Thyroid gland (tissue), 4 donors: Measurements from ENCODE around the gene KCNMB2. TPM values are rescaled to one million over a fixed set of nuclear protein-coding genes. Genes with fewer than 3 reads are reported as not detected.
"Not testable (repeated sequence)": the region's sequence is repeated elsewhere in the genome, so short reads cannot be mapped to it uniquely, and the experiment has no call there.

ENCODE experiments used
- DNase-seq, 2 donors: peaks; one replicate each; pipeline ENCODE4 v3.0.0-alpha.2; 2019
- H3K27ac ChIP-seq, 3 donors: fragments of 200-600 bp; sonication (generic); 1 replicate in 2 of 3; 2 replicates in 1 of 3; pipeline ENCODE4 v1.5.1; 2016 to 2019; ENCODE audit warnings: mild to moderate bottlenecking in 1 of 3, moderate library complexity in 1 of 3
- H3K27me3 ChIP-seq: fragments of 200-600 bp; sonication (generic); one replicate; pipeline ENCODE4 v1.5.1; 2019
- H3K36me3 ChIP-seq, 2 donors: fragments of 200-600 bp; sonication (generic); one replicate each; pipeline ENCODE4 v1.5.1; 2016 to 2019
- H3K4me1 ChIP-seq, 2 donors: fragments of 200-600 bp; sonication (generic); one replicate each; pipeline ENCODE4 v1.5.1; 2017 to 2019
- H3K4me3 ChIP-seq, 3 donors: fragments of 200-600 bp; sonication (generic); replicated peaks in 1 of 3; 1 replicate in 2 of 3; 2 replicates in 1 of 3; pipeline ENCODE4 v1.5.1; 2016; ENCODE audit warnings: mild to moderate bottlenecking in 1 of 3
- H3K9me3 ChIP-seq: fragments of 200-600 bp; sonication (generic); one replicate; pipeline ENCODE4 v1.5.1; 2017
- POLR2A ChIP-seq, 2 donors: fragments of 450-650 bp; IDR thresholded peaks; one replicate each; pipeline ENCODE4 v1.6.1; 2017; ENCODE audit warnings: antibody characterized with exemption in 2 of 2, mild to moderate bottlenecking in 2 of 2, moderate library complexity in 1 of 2
- WGBS, 2 donors: methylation state at CpG; one replicate each; pipeline ENCODE4 v1.1.5; 2017; 5-methylcytosine and 5-hydroxymethylcytosine counted together
- intact Hi-C: fragments of 100-400 bp; cut with DNase I; formaldehyde crosslinking; loops from one replicate; pipeline ENCODE4 v1.15.1; 2023
- total RNA-seq, 4 donors: library from RNA; depleted of rRNA; stranded (reverse); fragments of >200 nt; gene quantifications; one replicate each; pipeline ENCODE4 v1.2.3, GENCODE V29; 2016
- TF ChIP-seq, protein P1 (sequence below), 6 experiments: fragments of 200-600 bp in 3 of 6; fragments of 450-650 bp in 3 of 6; sonication (generic) in 3 of 6; IDR thresholded peaks; one replicate each; pipeline ENCODE4 v1.5.1; 2016 to 2019; ENCODE audit warnings: antibody characterized with exemption in 6 of 6, mild to moderate bottlenecking in 2 of 6, inconsistent platforms in 1 of 6, moderate library complexity in 1 of 6

The KCNMB2 gene
- total RNA-seq, 4 donors from 2014 or later, result 0.56 to 0.92 (median 0.81) TPM; not detected in 1

DNA sequence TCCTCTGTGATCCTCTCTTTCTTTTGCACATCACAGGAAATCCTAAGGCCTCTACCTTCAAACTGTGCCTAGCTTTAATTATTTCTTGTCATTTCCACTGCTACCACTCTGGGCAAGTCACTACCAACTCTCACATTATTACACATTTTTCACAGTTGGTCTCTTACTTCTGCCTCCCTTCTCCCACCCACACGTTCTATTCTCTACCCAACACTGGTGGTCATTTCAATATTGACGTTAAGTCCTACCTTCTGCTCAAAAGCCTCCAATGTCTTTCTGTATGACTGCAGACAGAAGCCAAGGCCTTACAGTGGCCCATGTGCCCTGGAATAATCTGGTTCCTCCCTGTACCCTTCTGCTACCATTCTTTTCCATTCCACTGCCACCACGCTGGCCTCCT is 3.9 kb downstream of the KCNMB2 start:
- Histone ChIP-seq H3K36me3 (no peaks in the 10 kb centered on the region), H3K4me3 (no peak overlapping the region), H3K9me3 (no peaks in the 10 kb centered on the region), H3K4me1 (peaks cover 0 to 10% of the 10 kb centered on the region in 2 donors), H3K27ac (no peak overlapping the region), H3K27me3 (no peaks in the 10 kb centered on the region)
- WGBS, 2 donors, result 96 to 98% methylated on average over 3 of the region's 3 CpGs
- DNase-seq, result no peak
- TF ChIP-seq, protein P1, sequence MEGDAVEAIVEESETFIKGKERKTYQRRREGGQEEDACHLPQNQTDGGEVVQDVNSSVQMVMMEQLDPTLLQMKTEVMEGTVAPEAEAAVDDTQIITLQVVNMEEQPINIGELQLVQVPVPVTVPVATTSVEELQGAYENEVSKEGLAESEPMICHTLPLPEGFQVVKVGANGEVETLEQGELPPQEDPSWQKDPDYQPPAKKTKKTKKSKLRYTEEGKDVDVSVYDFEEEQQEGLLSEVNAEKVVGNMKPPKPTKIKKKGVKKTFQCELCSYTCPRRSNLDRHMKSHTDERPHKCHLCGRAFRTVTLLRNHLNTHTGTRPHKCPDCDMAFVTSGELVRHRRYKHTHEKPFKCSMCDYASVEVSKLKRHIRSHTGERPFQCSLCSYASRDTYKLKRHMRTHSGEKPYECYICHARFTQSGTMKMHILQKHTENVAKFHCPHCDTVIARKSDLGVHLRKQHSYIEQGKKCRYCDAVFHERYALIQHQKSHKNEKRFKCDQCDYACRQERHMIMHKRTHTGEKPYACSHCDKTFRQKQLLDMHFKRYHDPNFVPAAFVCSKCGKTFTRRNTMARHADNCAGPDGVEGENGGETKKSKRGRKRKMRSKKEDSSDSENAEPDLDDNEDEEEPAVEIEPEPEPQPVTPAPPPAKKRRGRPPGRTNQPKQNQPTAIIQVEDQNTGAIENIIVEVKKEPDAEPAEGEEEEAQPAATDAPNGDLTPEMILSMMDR (IDR thresholded peaks at IDR 0.05), result no peak
- no peak for TF ChIP-seq POLR2A (IDR thresholded peaks at IDR 0.05)
- intact Hi-C loops, result no loop called here

DNA sequence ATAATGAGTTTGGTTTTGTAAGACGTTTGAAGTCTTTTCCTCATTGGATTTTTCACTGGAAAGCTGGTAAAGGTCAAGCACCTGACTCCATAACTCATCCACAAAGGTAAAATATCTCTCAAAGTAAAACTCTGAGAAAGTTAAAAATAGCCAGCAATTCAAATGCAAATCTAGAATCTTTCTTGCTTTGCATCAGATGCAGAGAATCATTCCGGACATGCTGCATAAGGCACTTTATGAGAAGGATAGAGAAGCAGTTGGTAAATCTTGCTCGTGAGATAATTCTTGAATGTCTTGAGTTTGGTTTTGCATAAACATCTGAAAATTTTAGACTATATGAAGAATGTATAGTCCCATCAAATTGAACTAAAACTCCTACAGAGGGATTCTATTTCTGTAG is 9.1 kb downstream of the KCNMB2 start:
- Histone ChIP-seq H3K4me3 (no peak overlapping the region), H3K36me3 (no peaks in the 10 kb centered on the region), H3K27ac (no peak overlapping the region), H3K4me1 (no peaks in the 10 kb centered on the region), H3K9me3 (no peaks in the 10 kb centered on the region), H3K27me3 (no peaks in the 10 kb centered on the region)
- intact Hi-C loops, result no loop called here
- no peak for DNase-seq
- WGBS, 2 donors, result 79 to 82% methylated on average over 3 of the region's 3 CpGs
- TF ChIP-seq, protein P1 (IDR thresholded peaks at IDR 0.05), result no peak
- TF ChIP-seq POLR2A (IDR thresholded peaks at IDR 0.05), result no peak

DNA sequence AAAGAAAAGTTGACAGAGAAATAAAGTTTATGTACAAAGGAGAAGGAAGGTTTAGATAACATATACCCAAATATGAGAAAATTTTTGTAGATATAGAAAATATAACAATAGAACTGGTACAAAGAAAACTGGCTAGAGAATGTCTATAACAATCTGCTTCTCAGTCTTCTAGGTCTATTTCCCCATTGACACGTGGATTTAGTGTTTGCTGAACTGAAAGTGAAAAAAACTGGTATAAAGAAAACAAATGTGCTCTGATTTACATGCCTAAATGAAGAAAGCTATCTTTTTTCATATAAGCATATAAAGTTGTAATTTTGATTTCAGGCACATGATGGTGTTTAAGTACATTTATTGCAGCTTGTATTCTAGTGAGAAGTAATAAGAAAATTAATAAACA is 9.8 kb downstream of the KCNMB2 start:
- Histone ChIP-seq H3K27ac (no peak overlapping the region), H3K4me3 (no peak overlapping the region), H3K27me3 (no peaks in the 10 kb centered on the region), H3K36me3 (no peaks in the 10 kb centered on the region), H3K4me1 (no peaks in the 10 kb centered on the region), H3K9me3 (no peaks in the 10 kb centered on the region)
- no peak for DNase-seq
- intact Hi-C loops, result no loop called here
- TF ChIP-seq, protein P1 (IDR thresholded peaks at IDR 0.05), result no peak
- 46 to 51% methylated on average over 1 of the region's 1 CpG for WGBS, 2 donors

DNA sequence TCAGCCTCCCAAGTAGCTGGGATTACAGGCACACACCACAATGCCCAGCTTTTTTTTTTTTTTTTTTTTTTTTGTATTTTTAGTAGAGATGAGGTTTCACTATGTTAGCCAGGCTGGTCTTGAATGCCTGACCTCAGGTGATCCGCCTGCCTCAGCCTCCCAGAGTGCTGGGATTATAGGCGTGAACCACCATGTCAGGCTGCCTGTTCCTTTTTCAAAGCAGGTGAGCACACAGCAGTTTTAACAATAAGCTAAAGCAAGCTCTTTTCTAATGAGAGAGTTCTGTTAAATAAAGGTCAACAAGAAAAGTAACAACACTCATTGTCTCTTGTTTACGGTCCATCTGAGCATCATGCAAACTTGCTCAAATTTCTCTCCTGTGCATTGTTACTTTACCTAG is 13.2 kb downstream of the KCNMB2 start:
- 90 to 94% methylated on average over 3 of the region's 3 CpGs for WGBS, 2 donors
- H3K36me3 ChIP-seq, H3K27me3 ChIP-seq, H3K4me1 ChIP-seq, H3K27ac ChIP-seq, intact Hi-C loops, H3K9me3 ChIP-seq, H3K4me3 ChIP-seq, DNase-seq: not testable (repeated sequence)

DNA sequence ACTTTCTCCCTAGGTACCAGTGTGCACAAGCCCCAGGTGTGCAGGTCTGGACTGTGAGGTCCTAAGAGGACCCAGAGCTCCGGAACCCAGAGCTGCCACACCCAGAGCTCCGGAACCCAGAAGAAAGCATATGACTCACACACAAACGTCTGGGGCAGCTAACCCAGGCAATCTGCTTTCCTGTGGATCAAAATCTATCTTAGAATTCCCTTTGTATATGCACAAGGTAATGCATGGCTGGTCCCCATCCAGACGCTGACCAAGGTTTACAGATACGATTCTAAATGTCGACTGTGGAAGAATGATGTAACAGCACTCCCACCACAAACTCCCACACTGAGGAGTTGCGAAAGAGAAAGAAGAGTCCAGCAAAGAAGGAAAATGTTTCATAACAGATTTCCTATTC is 15.7 kb downstream of the KCNMB2 start:
- intact Hi-C loops, result no loop called here
- no peak for DNase-seq
- Histone ChIP-seq H3K4me1 (no peaks in the 10 kb centered on the region), H3K27me3 (no peaks in the 10 kb centered on the region), H3K9me3 (no peaks in the 10 kb centered on the region), H3K4me3 (no peak overlapping the region), H3K27ac (no peak overlapping the region), H3K36me3 (no peaks in the 10 kb centered on the region)
- TF ChIP-seq POLR2A (IDR thresholded peaks at IDR 0.05), result no peak
- TF ChIP-seq, protein P1 (IDR thresholded peaks at IDR 0.05), result no peak
- WGBS, 2 donors, result 66 to 67% methylated on average over 5 to 7 of the region's 7 CpGs

DNA sequence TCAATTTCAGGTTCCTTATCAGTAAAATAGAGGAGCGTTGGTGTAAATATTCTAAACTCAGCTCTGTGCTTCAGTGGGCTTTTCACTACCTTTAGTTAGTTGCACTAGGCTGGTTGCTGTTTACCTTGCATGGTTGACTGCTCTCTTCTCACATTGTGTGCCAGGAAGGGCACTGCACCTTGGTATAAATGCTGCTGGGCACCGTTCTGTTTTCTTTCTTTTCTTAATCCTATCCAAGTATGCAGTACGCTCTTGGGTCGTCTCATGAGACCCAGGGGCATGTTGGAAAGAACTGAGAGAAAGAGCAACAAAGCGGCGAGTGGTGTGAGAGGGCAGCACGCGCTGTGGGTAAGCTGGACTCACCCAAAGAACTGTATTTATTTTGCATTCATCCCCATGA is 22.4 kb downstream of the KCNMB2 start:
- Histone ChIP-seq H3K4me3 (no peak overlapping the region), H3K9me3 (no peaks in the 10 kb centered on the region), H3K27ac (peak overlapping the region; percentile 14 to 69 (median 20)), H3K27me3 (no peaks in the 10 kb centered on the region), H3K4me1 (peaks cover 9 to 11% of the 10 kb centered on the region in 2 donors), H3K36me3 (no peaks in the 10 kb centered on the region)
- peak in 1 of 2 donors; percentile 20 for TF ChIP-seq POLR2A (IDR thresholded peaks at IDR 0.05)
- TF ChIP-seq, protein P1 (IDR thresholded peaks at IDR 0.05), result no peak
- whole genome bisulfite sequencing, 2 donors, result 32 to 35% methylated on average over 8 of the region's 8 CpGs
- intact Hi-C loops, result no loop called here
- DNase-seq, result peak; percentile 76 to 82
